Keratinocyte (primary cell): ENCODE measurements around the gene ASB10. TPM values are rescaled to one million over a fixed set of nuclear protein-coding genes. Genes with fewer than 3 reads are reported as not detected.
A peak's percentile ranks its signal among the peaks of the same experiment; 100 is the strongest.

Experiments
- DNase-seq: peaks from one replicate; pipeline ENCODE4 v3.0.0-alpha.2; 2011; ENCODE audit warnings: low read depth, missing footprints, low spot score
- FAIRE-seq: peaks from 2 replicates; lab custom pipeline; 2011; peaks lifted over from hg19 to GRCh38; lab: Jason Lieb, UNC
- H2AFZ ChIP-seq: 2 replicates; pipeline ENCODE4 v1.6.0; 2012; ENCODE audit warnings: low read length, control low read depth, inconsistent platforms; ENCODE audit not compliant: control insufficient read depth
- H3K27ac ChIP-seq: 2 replicates; pipeline ENCODE4 v1.5.1; 2011; ENCODE audit warnings: low read length; ENCODE audit not compliant: control insufficient read depth, insufficient read depth
- H3K27me3 ChIP-seq: 3 replicates; pipeline ENCODE4 v1.6.0; 2011; ENCODE audit warnings: low read length; ENCODE audit not compliant: control insufficient read depth, insufficient read depth; ENCODE audit errors: extremely low read depth
- H3K36me3 ChIP-seq, 2 experiments: 2 replicates in 1 of 2; 3 replicates in 1 of 2; pipeline ENCODE4 v1.5.1; 2011; ENCODE audit warnings: low read length in 2 of 2, mild to moderate bottlenecking in 1 of 2; ENCODE audit not compliant: control insufficient read depth in 2 of 2, insufficient read depth in 2 of 2; ENCODE audit errors: extremely low read depth in 1 of 2
- H3K4me1 ChIP-seq: 3 replicates; pipeline ENCODE4 v1.5.1; 2011; ENCODE audit warnings: low read length; ENCODE audit not compliant: control insufficient read depth, insufficient read depth; ENCODE audit errors: extremely low read depth
- H3K4me2 ChIP-seq: 3 replicates; pipeline ENCODE4 v1.6.0; 2011; ENCODE audit warnings: low read depth, low read length; ENCODE audit not compliant: control insufficient read depth, insufficient read depth; ENCODE audit errors: extremely low read depth
- H3K4me3 ChIP-seq, 3 experiments: fragments of 200-600 bp in 1 of 3; sonication (generic) in 1 of 3; 2 replicates in 2 of 3; 3 replicates in 1 of 3; pipeline ENCODE4 v1.5.1; 2011 to 2016; ENCODE audit warnings: low read length in 3 of 3, mild to moderate bottlenecking in 3 of 3, control low read depth in 2 of 3, inconsistent platforms in 1 of 3, low read depth in 1 of 3, mixed read lengths in 1 of 3, mixed run types in 1 of 3, moderate library complexity in 1 of 3; ENCODE audit not compliant: control insufficient read depth in 2 of 3, insufficient read depth in 2 of 3; ENCODE audit errors: extremely low read depth in 1 of 3
- H3K79me2 ChIP-seq: 2 replicates; pipeline ENCODE4 v1.6.0; 2012; ENCODE audit warnings: low read length; ENCODE audit not compliant: control insufficient read depth, insufficient read depth
- H3K9ac ChIP-seq: 3 replicates; pipeline ENCODE4 v1.6.0; 2011; ENCODE audit warnings: low read length; ENCODE audit not compliant: control insufficient read depth, insufficient read depth; ENCODE audit errors: extremely low read depth
- H3K9me1 ChIP-seq: 3 replicates; pipeline ENCODE4 v1.6.0; 2011; ENCODE audit warnings: low read length; ENCODE audit not compliant: control insufficient read depth, insufficient read depth; ENCODE audit errors: extremely low read depth
- H3K9me3 ChIP-seq: 2 replicates; pipeline ENCODE4 v1.5.1; 2012; ENCODE audit warnings: low read depth, low read length; ENCODE audit not compliant: control insufficient read depth
- H4K20me1 ChIP-seq: 3 replicates; pipeline ENCODE4 v1.6.0; 2011; ENCODE audit warnings: low read length; ENCODE audit not compliant: control insufficient read depth, insufficient read depth; ENCODE audit errors: extremely low read depth
- CTCF ChIP-seq, 3 experiments: IDR thresholded peaks in 1 of 3; conservative IDR thresholded peaks in 1 of 3; optimal IDR thresholded peaks in 1 of 3; 2 replicates in 2 of 3; 3 replicates in 1 of 3; pipeline versions ENCODE3 to v1.5.1; 2011; ENCODE audit warnings: low read length in 3 of 3, mild to moderate bottlenecking in 3 of 3, moderate library complexity in 2 of 3, control low read depth in 1 of 3, inconsistent platforms in 1 of 3; ENCODE audit not compliant: insufficient read depth in 2 of 3; ENCODE audit errors: extremely low read depth in 1 of 3
- EZH2 ChIP-seq: IDR thresholded peaks from one replicate; pipeline ENCODE4 v1.6.1; 2012; ENCODE audit warnings: inconsistent platforms, mild to moderate bottlenecking, low read length, moderate library complexity
- dilution Hi-C: fragments of 300-500 bp; cut with MboI; formaldehyde crosslinking; loops from one replicate; pipeline ENCODE4 v1.7.0; 2020; ENCODE audit warnings: low sequenced_read_pairs; ENCODE audit not compliant: extremely low pct_ligation_motif_present
- polyA plus RNA-seq, 5 experiments: library from polyadenylated mRNA; depleted of rRNA in 3 of 5; stranded (reverse) in 3 of 5; stranded (forward) in 1 of 5; unstranded in 1 of 5; fragments of >200 nt; gene quantifications; 1 replicate in 1 of 5; 2 replicates in 3 of 5; 3 replicates in 1 of 5; pipeline versions ENCODE4 v1.2.1 to v1.2.3, GENCODE V29; 2011 to 2012; ENCODE audit warnings: missing spikeins in 2 of 5, low read depth in 1 of 5, low replicate concordance in 1 of 5

ASB10 gene
- polyA plus RNA-seq, 1 donor (not counting 4 experiments of a cell fraction or from before 2014, with no cell fraction given) = not detected

GRCh38 chr7:151232917-151233701 lies 46.1 kb upstream of the ASB10 start:
- peaks cover 8% of the 10 kb centered on the region for H4K20me1 ChIP-seq
- peaks cover 19% of the 10 kb centered on the region for H3K4me1 ChIP-seq
- FAIRE-seq = peak; percentile 26
- H3K9ac ChIP-seq = peak overlapping the region; percentile 85
- H3K9me1 ChIP-seq = no peaks in the 10 kb centered on the region
- peaks cover 18 to 29% of the 10 kb centered on the region in 2 experiments for H3K36me3 ChIP-seq
- H3K9me3 ChIP-seq = no peaks in the 10 kb centered on the region
- H2AFZ ChIP-seq = peak overlapping the region; percentile 56
- H3K4me2 ChIP-seq = peak overlapping the region; percentile 94
- peaks cover 48% of the 10 kb centered on the region for H3K79me2 ChIP-seq
- peak overlapping the region; percentile 68 for H3K27ac ChIP-seq
- dilution Hi-C loops = no loop called here
- no peak for DNase-seq
- no peak for TF ChIP-seq CTCF (optimal IDR thresholded peaks at IDR 0.05 in 1 of 3, IDR thresholded peaks at IDR 0.05 in 1 of 3, conservative IDR thresholded peaks at IDR 0.05 in 1 of 3; ENCODE audit: extremely low read depth in 1 of 3, insufficient read depth in 2 of 3, low read length in 3 of 3)
- no peak for TF ChIP-seq EZH2
- peak overlapping the region; percentile 81 to 98 (median 94) for H3K4me3 ChIP-seq
- no peaks in the 10 kb centered on the region for H3K27me3 ChIP-seq

- peaks cover 8% of the 10 kb centered on the region for H4K20me1 ChIP-seq
- peak within 1 kb of the TSS; percentile 68 for H3K27ac ChIP-seq
- peaks cover 23% of the 10 kb centered on the region for H3K4me1 ChIP-seq
- H3K4me3 ChIP-seq = peak within 1 kb of the TSS; percentile 81 to 98 (median 94)
- H3K9ac ChIP-seq = peak within 1 kb of the TSS; percentile 85
- peak; percentile 19 for DNase-seq
- no peaks in the 10 kb centered on the region for H3K9me3 ChIP-seq
- no peaks in the 10 kb centered on the region for H3K9me1 ChIP-seq
- peak within 1 kb of the TSS; percentile 94 for H3K4me2 ChIP-seq
- TF ChIP-seq EZH2 (no peak), CTCF (optimal IDR thresholded peaks at IDR 0.05 in 1 of 3, IDR thresholded peaks at IDR 0.05 in 1 of 3, conservative IDR thresholded peaks at IDR 0.05 in 1 of 3; ENCODE audit: extremely low read depth in 1 of 3, insufficient read depth in 2 of 3, low read length in 3 of 3) (no peak)
- H2AFZ ChIP-seq = peak within 1 kb of the TSS; percentile 93
- peaks cover 13 to 21% of the 10 kb centered on the region in 2 experiments for H3K36me3 ChIP-seq
- H3K27me3 ChIP-seq = no peaks in the 10 kb centered on the region
- H3K79me2 ChIP-seq = peaks cover 44% of the 10 kb centered on the region
- dilution Hi-C loops = no loop called here
- FAIRE-seq = no peak
Observed at GRCh38 chr7:151232091-151232916, 45.3 kb upstream of the ASB10 start, which contains the start of gene CHPF2. Gene CHPF2 (plus strand): TSS chr7:151232483. CDS start chr7:151234012, 1,529 bp downstream.
